ENCODE measurements around the gene SWSAP1.

Gene SWSAP1

GRCh38 chr19:11361771-11362731, 12.4 kb upstream of the SWSAP1 start:
- no peak for DNase-seq (ENCODE audit: low spot score)
- no peak for TF ChIP-seq CTCF (IDR thresholded peaks at IDR 0.05; ENCODE audit: extremely low read depth, insufficient read depth, missing control alignments)
- in situ Hi-C loops (cut with MboI; ENCODE audit: low pct_unique_long_range_greater_than_20kb, low sequenced_read_pairs, unreplicated experiment), result no loop called here

- TF ChIP-seq CTCF (IDR thresholded peaks at IDR 0.05; ENCODE audit: extremely low read depth, insufficient read depth, missing control alignments), result no peak
- no peak for DNase-seq (ENCODE audit: low spot score)
- in situ Hi-C loops (cut with MboI; ENCODE audit: low pct_unique_long_range_greater_than_20kb, low sequenced_read_pairs, unreplicated experiment), result no loop called here
Observed at GRCh38 chr19:11363881-11364280, 10.6 kb upstream of the SWSAP1 start.

GRCh38 chr19:11364296-11364904, 10.1 kb upstream of the SWSAP1 start:
- TF ChIP-seq CTCF (IDR thresholded peaks at IDR 0.05; ENCODE audit: extremely low read depth, insufficient read depth, missing control alignments), result no peak
- DNase-seq (ENCODE audit: low spot score), result no peak
- in situ Hi-C loops (cut with MboI; ENCODE audit: low pct_unique_long_range_greater_than_20kb, low sequenced_read_pairs, unreplicated experiment), result no loop called here

DNA sequence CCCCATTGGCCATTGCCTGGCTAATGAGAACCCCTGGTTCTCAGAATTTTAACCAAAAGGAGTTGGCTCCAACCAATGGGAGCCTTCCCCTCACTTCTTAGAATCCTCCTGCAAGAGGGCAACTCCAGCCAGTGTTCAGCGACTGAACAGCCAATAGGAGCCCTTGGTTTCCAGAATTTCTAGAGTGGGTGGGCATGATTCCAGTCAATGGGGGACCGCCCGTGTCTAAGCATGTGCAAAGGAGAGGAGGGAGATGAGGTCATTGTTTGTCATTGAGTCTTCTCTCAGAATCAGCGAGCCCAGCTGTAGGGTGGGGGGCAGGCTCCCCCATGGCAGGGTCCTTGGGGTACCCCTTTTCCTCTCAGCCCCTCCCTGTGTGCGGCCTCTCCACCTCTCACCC, 9.5 kb upstream of the SWSAP1 start:
- in situ Hi-C loops (cut with MboI; ENCODE audit: low pct_unique_long_range_greater_than_20kb, low sequenced_read_pairs, unreplicated experiment), result no loop called here
- TF ChIP-seq CTCF (IDR thresholded peaks at IDR 0.05; ENCODE audit: extremely low read depth, insufficient read depth, missing control alignments), result no peak
- no peak for DNase-seq (ENCODE audit: low spot score)

GRCh38 chr19:11365557-11366117, 8.8 kb upstream of the SWSAP1 start:
- DNase-seq (ENCODE audit: low spot score), result no peak
- TF ChIP-seq CTCF (IDR thresholded peaks at IDR 0.05; ENCODE audit: extremely low read depth, insufficient read depth, missing control alignments), result no peak
- in situ Hi-C loops (cut with MboI; ENCODE audit: low pct_unique_long_range_greater_than_20kb, low sequenced_read_pairs, unreplicated experiment), result no loop called here

- in situ Hi-C loops (cut with MboI; ENCODE audit: low pct_unique_long_range_greater_than_20kb, low sequenced_read_pairs, unreplicated experiment), result no loop called here
- no peak for TF ChIP-seq CTCF (IDR thresholded peaks at IDR 0.05; ENCODE audit: extremely low read depth, insufficient read depth, missing control alignments)
- DNase-seq (ENCODE audit: low spot score), result no peak
Observed at GRCh38 chr19:11367528-11367927, 6.9 kb upstream of the SWSAP1 start.
